Esophagus squamous epithelium (tissue), 4 donors: ENCODE measurements around the gene JARID2.

Source experiments
- CTCF ChIP-seq, 6 experiments: fragments of 450-650 bp in 4 of 6; fragments of 200-600 bp in 2 of 6; sonication (generic) in 2 of 6; IDR thresholded peaks; one replicate each; pipeline ENCODE4 v1.5.1; 2016 to 2019; ENCODE audit warnings: antibody characterized with exemption in 6 of 6, mild to moderate bottlenecking in 4 of 6, moderate library complexity in 4 of 6
- POLR2A ChIP-seq, 4 donors: fragments of 450-650 bp; IDR thresholded peaks; one replicate each; pipeline ENCODE4 v1.6.1; 2017; ENCODE audit warnings: antibody characterized with exemption in 4 of 4, mild to moderate bottlenecking in 4 of 4, moderate library complexity in 3 of 4

DNA sequence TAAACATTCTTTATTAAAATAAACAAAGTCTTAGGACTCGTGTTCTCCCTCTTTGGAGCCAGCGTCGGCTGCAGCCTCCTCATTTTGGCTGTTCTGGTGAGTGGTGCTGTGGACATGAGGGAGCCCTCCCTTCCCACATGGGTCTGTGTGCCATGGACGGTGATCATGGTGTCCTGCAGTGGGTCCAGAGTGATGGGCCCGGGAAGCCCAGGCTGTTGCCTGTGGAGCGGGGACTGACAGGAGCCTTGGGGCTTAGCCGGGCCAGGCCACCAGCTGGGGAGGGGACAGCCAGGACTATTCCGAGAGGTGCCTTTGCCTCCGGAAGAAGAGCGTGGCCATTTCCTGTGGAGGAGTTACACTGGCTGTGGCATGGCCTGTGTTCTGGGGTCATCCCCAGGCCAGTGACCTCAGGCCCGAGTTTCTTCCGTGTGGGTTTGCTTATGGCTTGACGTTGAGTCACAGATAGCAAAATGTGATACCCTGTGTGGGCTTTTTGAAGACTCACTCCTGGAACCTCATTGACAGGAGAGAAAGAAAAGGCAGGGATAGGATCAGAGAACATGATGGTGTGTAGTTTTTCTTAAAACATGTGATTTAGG lies 263.6 kb downstream of the JARID2 start:
- TF ChIP-seq CTCF (IDR thresholded peaks at IDR 0.05) = no peak
- TF ChIP-seq POLR2A (IDR thresholded peaks at IDR 0.05) = no peak
